Activated B cell treated with CpG ODN at 0.5 μM for 24 hours (primary cell): ENCODE data around the gene PVALB. TPM values are rescaled to one million over a fixed set of nuclear protein-coding genes. Genes with fewer than 3 reads are reported as not detected.

Experiments used
- ATAC-seq: fragments of 200-7000 bp; cut with Tn5 transposase; one replicate; pipeline ENCODE4 v1.10.0; 2021; ENCODE audit warnings: low read depth, mild to moderate bottlenecking, moderate library complexity
- CTCF ChIA-PET: fragments of 350-600 bp; sonication (Branson Sonifier 250); formaldehyde crosslinking; loops from one replicate; lab custom pipeline; 2021; ENCODE audit warnings: antibody characterized with exemption; lab: Charles Lee
- POLR2A ChIA-PET: fragments of 350-600 bp; sonication (Branson Sonifier 250); formaldehyde crosslinking; loops from one replicate; lab custom pipeline; 2021; ENCODE audit warnings: antibody characterized with exemption; lab: Charles Lee
- DNase-seq: peaks from one replicate; pipeline ENCODE4 v3.0.0; 2022
- H3K27ac Mint-ChIP-seq: one replicate; pipeline ENCODE4 v1.8.0; 2020; ENCODE audit warnings: mixed read lengths
- H3K27me3 Mint-ChIP-seq: one replicate; pipeline ENCODE4 v1.8.0; 2021; ENCODE audit warnings: mixed read lengths
- H3K36me3 Mint-ChIP-seq: one replicate; pipeline ENCODE4 v1.8.0; 2021; ENCODE audit warnings: low read depth, mixed read lengths
- H3K4me1 Mint-ChIP-seq: one replicate; pipeline ENCODE4 v1.8.0; 2021; ENCODE audit warnings: mixed read lengths
- H3K4me3 Mint-ChIP-seq: one replicate; pipeline ENCODE4 v1.8.0; 2020; ENCODE audit warnings: mild to moderate bottlenecking, mixed read lengths
- H3K9me3 Mint-ChIP-seq: one replicate; pipeline ENCODE4 v1.8.0; 2020; ENCODE audit warnings: mixed read lengths
- intact Hi-C: fragments of 100-400 bp; cut with micrococcal nuclease; formaldehyde crosslinking; loops from one replicate; pipeline ENCODE4 v1.15.1; 2024
- total RNA-seq: library from RNA; stranded (reverse); gene quantifications from 2 replicates; pipeline ENCODE4 v1.2.3, GENCODE V29; 2022
- TF ChIP-seq, protein P1 (sequence below): fragments of 200-600 bp; IDR thresholded peaks from one replicate; pipeline ENCODE4 v1.8.0; 2022; ENCODE audit warnings: antibody characterized with exemption, mild to moderate bottlenecking

PVALB gene
- total RNA-seq, 1 donor from 2014 or later: not detected

DNA sequence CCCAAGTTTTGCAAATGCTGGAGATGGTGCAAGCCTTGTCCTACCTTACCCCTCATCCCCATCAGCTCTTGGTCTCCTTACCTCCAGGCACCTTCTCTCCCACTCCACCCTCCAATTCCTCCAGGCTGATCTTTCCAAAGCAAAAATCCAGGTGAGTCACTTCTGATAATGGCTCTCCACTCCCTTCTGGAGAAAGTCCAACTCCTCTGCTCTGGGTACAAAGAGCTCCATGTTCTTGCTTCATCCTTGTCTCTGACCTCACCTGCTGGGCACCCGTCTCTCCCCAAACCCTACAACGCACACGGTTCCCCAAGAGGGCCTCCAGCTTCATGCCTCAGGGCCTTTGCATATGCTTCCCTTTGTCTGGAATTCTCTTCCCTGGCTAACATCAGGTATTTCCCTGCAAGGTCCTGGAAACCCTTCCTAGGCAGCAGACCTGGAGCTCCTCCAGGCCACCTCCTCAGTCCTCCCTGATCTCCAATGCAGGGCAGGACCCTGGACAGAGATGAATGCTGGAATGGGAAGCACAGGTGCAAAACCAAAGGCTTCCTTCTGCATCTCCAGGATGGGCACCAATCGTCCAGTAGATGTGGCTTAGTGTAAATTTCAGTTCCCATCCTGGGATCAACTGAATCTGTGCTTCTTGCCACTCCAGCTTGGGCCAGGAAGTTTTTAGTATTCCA is 63.6 kb downstream of the PVALB start:
- Mint-ChIP-seq H3K27me3 (peaks cover 23% of the 10 kb centered on the region), H3K9me3 (no peaks in the 10 kb centered on the region), H3K36me3 (no peaks in the 10 kb centered on the region), H3K4me3 (no peak overlapping the region), H3K4me1 (no peaks in the 10 kb centered on the region), H3K27ac (no peak overlapping the region)
- POLR2A ChIA-PET: interaction anchor here (0.6 kb wide), 1 partner anchor 153 kb away, joined by 10 read pairs; no protein-coding TSS in a partner anchor
- TF ChIP-seq, protein P1, sequence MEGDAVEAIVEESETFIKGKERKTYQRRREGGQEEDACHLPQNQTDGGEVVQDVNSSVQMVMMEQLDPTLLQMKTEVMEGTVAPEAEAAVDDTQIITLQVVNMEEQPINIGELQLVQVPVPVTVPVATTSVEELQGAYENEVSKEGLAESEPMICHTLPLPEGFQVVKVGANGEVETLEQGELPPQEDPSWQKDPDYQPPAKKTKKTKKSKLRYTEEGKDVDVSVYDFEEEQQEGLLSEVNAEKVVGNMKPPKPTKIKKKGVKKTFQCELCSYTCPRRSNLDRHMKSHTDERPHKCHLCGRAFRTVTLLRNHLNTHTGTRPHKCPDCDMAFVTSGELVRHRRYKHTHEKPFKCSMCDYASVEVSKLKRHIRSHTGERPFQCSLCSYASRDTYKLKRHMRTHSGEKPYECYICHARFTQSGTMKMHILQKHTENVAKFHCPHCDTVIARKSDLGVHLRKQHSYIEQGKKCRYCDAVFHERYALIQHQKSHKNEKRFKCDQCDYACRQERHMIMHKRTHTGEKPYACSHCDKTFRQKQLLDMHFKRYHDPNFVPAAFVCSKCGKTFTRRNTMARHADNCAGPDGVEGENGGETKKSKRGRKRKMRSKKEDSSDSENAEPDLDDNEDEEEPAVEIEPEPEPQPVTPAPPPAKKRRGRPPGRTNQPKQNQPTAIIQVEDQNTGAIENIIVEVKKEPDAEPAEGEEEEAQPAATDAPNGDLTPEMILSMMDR: no peak
- ATAC-seq (no peak), DNase-seq (no peak)
- intact Hi-C loops: no loop called here
- CTCF ChIA-PET: interaction anchor here (1.0 kb wide), 1 partner anchor 9 kb away, joined by 3 read pairs; no protein-coding TSS in a partner anchor

Other genes starting within 250 kb of the PVALB start
- not detected in 2 replicates for gene CACNG2, start 113.3 kb downstream of the PVALB start, total RNA-seq
- 26.2 and 32.7 TPM in 2 replicates for gene IFT27, start 40.9 kb downstream of the PVALB start, total RNA-seq
- gene NCF4, start 44.0 kb upstream of the PVALB start, total RNA-seq: 120 and 121 TPM in 2 replicates
- gene CSF2RB, start 96.6 kb upstream of the PVALB start, total RNA-seq: 141 and 152 TPM in 2 replicates
- 7.2 TPM in 2 replicates for gene TST, start 202.4 kb upstream of the PVALB start, total RNA-seq
- 15.6 and 17.7 TPM in 2 replicates for gene MPST, start 202.7 kb upstream of the PVALB start, total RNA-seq
- gene KCTD17, start 234.7 kb upstream of the PVALB start, total RNA-seq: 28.9 and 29.4 TPM in 2 replicates